CD4-positive, alpha-beta T cell (primary cell): Measurements from ENCODE around the gene EDEM1. TPM values are rescaled to one million over a fixed set of nuclear protein-coding genes. Genes with fewer than 3 reads are reported as not detected.

Experiments used
- ATAC-seq: fragments of 200-7000 bp; cut with Tn5 transposase; one replicate; pipeline ENCODE4 v1.10.0; 2022; ENCODE audit warnings: mild to moderate bottlenecking; ENCODE audit not compliant: poor library complexity
- CTCF ChIA-PET: fragments of 350-600 bp; sonication (Branson Sonifier 250); formaldehyde crosslinking; loops from one replicate; lab custom pipeline; 2021; ENCODE audit warnings: antibody characterized with exemption, inconsistent platforms; lab: Charles Lee
- POLR2A ChIA-PET: fragments of 350-600 bp; sonication (Branson Sonifier 250); formaldehyde crosslinking; loops from one replicate; lab custom pipeline; 2021; ENCODE audit warnings: antibody characterized with exemption, inconsistent platforms; lab: Charles Lee
- DNase-seq, 14 experiments: peaks; one replicate each; pipeline ENCODE4 v3.0.0-alpha.2; 2013 to 2020; ENCODE audit warnings: mixed read lengths in 2 of 14
- H3K27ac ChIP-seq, 2 donors: one replicate each; pipeline versions ENCODE4 v1.5.1 to v1.7.0; 2013; ENCODE audit warnings: low read length in 2 of 2, low read depth in 1 of 2, mild to moderate bottlenecking in 1 of 2
- H3K27me3 ChIP-seq, 2 experiments: 1 replicate in 1 of 2; 2 replicates in 1 of 2; pipeline versions ENCODE4 v1.6.1 to v1.7.0; 2013; ENCODE audit warnings: low read length in 2 of 2, control low read depth in 1 of 2, mild to moderate bottlenecking in 1 of 2, moderate library complexity in 1 of 2; ENCODE audit not compliant: insufficient read depth in 2 of 2, control insufficient read depth in 1 of 2
- H3K36me3 ChIP-seq: one replicate; pipeline ENCODE4 v1.6.1; 2013; ENCODE audit warnings: low read length, control low read depth; ENCODE audit not compliant: insufficient read depth
- H3K4me1 ChIP-seq: one replicate; pipeline ENCODE4 v1.6.1; 2013; ENCODE audit warnings: low read length, control low read depth; ENCODE audit not compliant: insufficient read depth
- H3K4me3 ChIP-seq: one replicate; pipeline ENCODE4 v1.5.1; 2013; ENCODE audit warnings: mild to moderate bottlenecking, low read length, moderate library complexity
- H3K9me3 ChIP-seq, 2 experiments: 1 replicate in 1 of 2; 2 replicates in 1 of 2; pipeline versions ENCODE4 v1.6.1 to v1.7.0; 2013; ENCODE audit warnings: low read length in 2 of 2, mild to moderate bottlenecking in 2 of 2, control low read depth in 1 of 2, moderate library complexity in 1 of 2; ENCODE audit not compliant: control insufficient read depth in 1 of 2, insufficient read depth in 1 of 2
- H3K27ac Mint-ChIP-seq: one replicate; pipeline ENCODE4 v1.8.0; 2020; ENCODE audit warnings: mixed read lengths
- H3K27me3 Mint-ChIP-seq: one replicate; pipeline ENCODE4 v1.8.0; 2021; ENCODE audit warnings: mixed read lengths
- H3K36me3 Mint-ChIP-seq: one replicate; pipeline ENCODE4 v1.8.0; 2021; ENCODE audit warnings: low read depth, mixed read lengths
- H3K4me1 Mint-ChIP-seq: one replicate; pipeline ENCODE4 v1.8.0; 2021; ENCODE audit warnings: low read depth, mixed read lengths
- H3K4me3 Mint-ChIP-seq: one replicate; pipeline ENCODE4 v1.8.0; 2020; ENCODE audit warnings: mild to moderate bottlenecking, mixed read lengths
- H3K9me3 Mint-ChIP-seq: one replicate; pipeline ENCODE4 v1.8.0; 2020; ENCODE audit warnings: mixed read lengths
- intact Hi-C, 2 experiments: fragments of 100-400 bp; cut with DNase I in 1 of 2; cut with micrococcal nuclease in 1 of 2; formaldehyde crosslinking; loops; one replicate each; pipeline versions ENCODE4 v1.15.1 to v1.9.0; 2023 to 2025; cut with DNase I, micrococcal nuclease
- total RNA-seq, 174 experiments: library from RNA in 2 of 174; stranded (reverse) in 2 of 174; gene quantifications; one replicate each; pipeline ENCODE4 v1.2.3 and lab custom pipeline; 2021 to 2026
- TF ChIP-seq, protein P1 (sequence below): fragments of 200-600 bp; IDR thresholded peaks from one replicate; pipeline ENCODE4 v1.8.0; 2022; ENCODE audit warnings: antibody characterized with exemption, mild to moderate bottlenecking

The EDEM1 gene
- total RNA-seq, 2 experiments from 2014 or later: 106 to 114 TPM

- intact Hi-C loops: no loop called here
- Histone ChIP-seq H3K27me3 (no peaks in the 10 kb centered on the region), H3K27ac (no peak overlapping the region), H3K4me3 (no peak overlapping the region), H3K36me3 (peaks cover 12% of the 10 kb centered on the region), H3K9me3 (no peaks in the 10 kb centered on the region), H3K4me1 (peaks cover 10% of the 10 kb centered on the region)
- Mint-ChIP-seq H3K9me3 (peaks cover 9% of the 10 kb centered on the region), H3K27ac (no peak overlapping the region), H3K4me3 (no peak overlapping the region), H3K27me3 (no peaks in the 10 kb centered on the region), H3K36me3 (peaks cover 84% of the 10 kb centered on the region), H3K4me1 (peaks cover 76% of the 10 kb centered on the region)
- TF ChIP-seq, protein P1, sequence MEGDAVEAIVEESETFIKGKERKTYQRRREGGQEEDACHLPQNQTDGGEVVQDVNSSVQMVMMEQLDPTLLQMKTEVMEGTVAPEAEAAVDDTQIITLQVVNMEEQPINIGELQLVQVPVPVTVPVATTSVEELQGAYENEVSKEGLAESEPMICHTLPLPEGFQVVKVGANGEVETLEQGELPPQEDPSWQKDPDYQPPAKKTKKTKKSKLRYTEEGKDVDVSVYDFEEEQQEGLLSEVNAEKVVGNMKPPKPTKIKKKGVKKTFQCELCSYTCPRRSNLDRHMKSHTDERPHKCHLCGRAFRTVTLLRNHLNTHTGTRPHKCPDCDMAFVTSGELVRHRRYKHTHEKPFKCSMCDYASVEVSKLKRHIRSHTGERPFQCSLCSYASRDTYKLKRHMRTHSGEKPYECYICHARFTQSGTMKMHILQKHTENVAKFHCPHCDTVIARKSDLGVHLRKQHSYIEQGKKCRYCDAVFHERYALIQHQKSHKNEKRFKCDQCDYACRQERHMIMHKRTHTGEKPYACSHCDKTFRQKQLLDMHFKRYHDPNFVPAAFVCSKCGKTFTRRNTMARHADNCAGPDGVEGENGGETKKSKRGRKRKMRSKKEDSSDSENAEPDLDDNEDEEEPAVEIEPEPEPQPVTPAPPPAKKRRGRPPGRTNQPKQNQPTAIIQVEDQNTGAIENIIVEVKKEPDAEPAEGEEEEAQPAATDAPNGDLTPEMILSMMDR: no peak
- no peak for ATAC-seq
- POLR2A ChIA-PET: no interaction called here
- CTCF ChIA-PET: interaction anchor here (1.1 kb wide), 1 partner anchor 18 kb away, joined by 3 read pairs; no protein-coding TSS in a partner anchor
- DNase-seq: no peak
These were observed 38.1 kb upstream of the EDEM1 start for GRCh38 chr3:5149306-5149880.

GRCh38 chr3:5151586-5151985 lies 35.9 kb upstream of the EDEM1 start:
- POLR2A ChIA-PET: interaction anchor here (0.7 kb wide), 1 partner anchor 30 kb away, joined by 3 read pairs; no protein-coding TSS in a partner anchor
- Histone ChIP-seq H3K4me3 (no peak overlapping the region), H3K4me1 (peaks cover 10% of the 10 kb centered on the region), H3K9me3 (no peaks in the 10 kb centered on the region), H3K27me3 (no peaks in the 10 kb centered on the region), H3K27ac (no peak overlapping the region), H3K36me3 (peaks cover 2% of the 10 kb centered on the region)
- no peak overlapping the region for H3K27ac Mint-ChIP-seq
- H3K36me3 Mint-ChIP-seq: peaks cover 62% of the 10 kb centered on the region
- ATAC-seq: no peak
- intact Hi-C loops: no loop called here
- H3K27me3 Mint-ChIP-seq: no peaks in the 10 kb centered on the region
- no peaks in the 10 kb centered on the region for H3K9me3 Mint-ChIP-seq
- no peak for DNase-seq
- peaks cover 81% of the 10 kb centered on the region for H3K4me1 Mint-ChIP-seq
- H3K4me3 Mint-ChIP-seq: no peak overlapping the region
- CTCF ChIA-PET: no interaction called here
- TF ChIP-seq, protein P1: no peak

DNA sequence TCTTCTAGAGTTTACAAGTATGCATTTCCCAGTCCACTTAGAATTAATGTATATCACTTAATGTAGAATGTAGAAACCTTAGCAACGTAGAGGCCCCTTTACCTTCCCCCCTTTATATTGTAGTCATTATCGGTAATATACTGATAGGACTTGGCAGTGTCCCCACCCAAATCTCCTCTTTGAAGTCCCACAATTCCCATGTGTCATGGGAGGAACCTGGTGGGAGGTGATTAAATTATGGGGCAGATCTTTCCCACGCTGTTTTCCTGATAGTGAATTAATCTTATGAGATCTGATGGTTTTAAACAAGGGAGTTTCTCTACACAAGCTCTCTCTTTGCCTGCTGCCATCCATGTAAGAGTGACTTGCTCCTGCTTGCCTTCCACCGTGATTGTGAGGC lies 34.4 kb upstream of the EDEM1 start:
- Mint-ChIP-seq H3K4me3 (no peak overlapping the region), H3K36me3 (peaks cover 47% of the 10 kb centered on the region), H3K27ac (peak overlapping the region; percentile 35), H3K4me1 (peaks cover 88% of the 10 kb centered on the region), H3K9me3 (no peaks in the 10 kb centered on the region), H3K27me3 (no peaks in the 10 kb centered on the region)
- ATAC-seq (no peak), DNase-seq (no peak)
- CTCF ChIA-PET: no interaction called here
- no peak overlapping the region for H3K4me3 ChIP-seq
- H3K36me3 ChIP-seq: no peaks in the 10 kb centered on the region
- POLR2A ChIA-PET: no interaction called here
- TF ChIP-seq, protein P1: no peak
- no peaks in the 10 kb centered on the region for H3K9me3 ChIP-seq
- peaks cover 10% of the 10 kb centered on the region for H3K4me1 ChIP-seq
- intact Hi-C loops: no loop called here
- no peaks in the 10 kb centered on the region for H3K27me3 ChIP-seq
- no peak overlapping the region for H3K27ac ChIP-seq
